Psoas muscle (tissue), 8 donors: ENCODE data around the gene KHDC4. TPM values are rescaled to one million over a fixed set of nuclear protein-coding genes. Genes with fewer than 3 reads are reported as not detected.

Source experiments
- ATAC-seq, 4 donors: fragments of 200-7000 bp; cut with Tn5 transposase; one replicate each; pipeline ENCODE4 v1.9.1; 2020; ENCODE audit warnings: moderate library complexity in 3 of 4, mild to moderate bottlenecking in 2 of 4
- DNase-seq, 2 donors: peaks; one replicate each; pipeline ENCODE4 v3.0.0-alpha.2; 2020
- H3K27ac ChIP-seq: fragments of 200-600 bp; one replicate; pipeline ENCODE4 v1.8.0; 2022
- H3K27me3 ChIP-seq, 3 donors: fragments of 200-600 bp in 1 of 3; one replicate each; pipeline versions ENCODE4 v1.6.1 to v1.8.0; 2013 to 2022; ENCODE audit warnings: low read length in 2 of 3, mild to moderate bottlenecking in 2 of 3, moderate library complexity in 1 of 3; ENCODE audit not compliant: insufficient read depth in 3 of 3
- H3K36me3 ChIP-seq, 2 donors: fragments of 200-600 bp in 1 of 2; one replicate each; pipeline versions ENCODE4 v1.6.1 to v1.8.0; 2013 to 2022; ENCODE audit warnings: low read depth in 1 of 2, mild to moderate bottlenecking in 1 of 2, moderate library complexity in 1 of 2; ENCODE audit not compliant: insufficient read depth in 1 of 2
- H3K4me1 ChIP-seq: fragments of 200-600 bp; one replicate; pipeline ENCODE4 v1.8.0; 2022
- H3K4me3 ChIP-seq: fragments of 200-600 bp; one replicate; pipeline ENCODE4 v1.8.0; 2022; ENCODE audit warnings: mild to moderate bottlenecking
- H3K9me3 ChIP-seq: fragments of 200-600 bp; one replicate; pipeline ENCODE4 v1.8.0; 2022
- CTCF ChIP-seq: fragments of 200-600 bp; IDR thresholded peaks from one replicate; pipeline ENCODE4 v1.8.0; 2022; ENCODE audit warnings: antibody characterized with exemption
- WGBS, 3 donors: extraction: QIAGEN DNeasy Blood & Tissue Kit; methylation state at CpG; one replicate each; pipeline versions ENCODE4 v1.1.6 to v1.1.7; 2013; 5-methylcytosine and 5-hydroxymethylcytosine counted together
- intact Hi-C, 2 donors: fragments of 100-400 bp; cut with DNase I; formaldehyde crosslinking; loops; one replicate each; pipeline versions ENCODE4 v1.11.0 to v1.14.2; 2022
- long read RNA-seq, 2 donors: library from polyadenylated mRNA; unstranded; transcript quantifications; one replicate each; pipeline ENCODE4 v2.0.0, GENCODE V29; 2021
- polyA plus RNA-seq, 3 donors: library from polyadenylated mRNA; stranded (reverse); fragments of 200-250 nt; gene quantifications; one replicate each; pipeline ENCODE4 v1.2.3, GENCODE V29; 2013
- total RNA-seq, 4 donors: library from RNA; stranded (reverse); fragmentation: NEBNext Ultra II Directional in 2 of 4; extraction: Animal tissue kit (Norgen Biotek cat#: 25700) in 2 of 4; gene quantifications; one replicate each; pipeline versions ENCODE4 v1.2.1 to v1.2.4, GENCODE V29; 2021 to 2023
- donor health status: healthy with polysubstance abuse.
- donor health status: DM: no; HTN: no; CAD: no; lungs with moderate emphysema.
- donor health status: Bipolar disorder and iron deficiency.
- donor health status: healthy.
- donor health status: DM: yes; HTN: yes; CAD: no.
- donor health status: DM: no; HTN: no; CAD: no.
- donor health status: DM: no; HTN: no; CAD: no.
- donor health status: DM: yes; HTN: yes; CAD: no.

KHDC4 gene
- 10 to 100 TPM; 16.4 to 26.1 (median 23.1) TPM for total RNA-seq
- polyA plus RNA-seq = 10 to 100 TPM; 11.0 to 33.1 (median 11.2) TPM
- long read RNA-seq, donor 1, partial matches to known transcripts = 1 of 7 reads
- long read RNA-seq, donor 1, other reads (novel, unspliced or antisense) = 1 of 7 reads
- long read RNA-seq, donor 2, full-length matches to known transcripts = 4 of 15 reads
- long read RNA-seq, donor 2, partial matches to known transcripts = 8 of 15 reads
- long read RNA-seq, donor 2, other reads (novel, unspliced or antisense) = 3 of 15 reads

GRCh38 chr1:155934097-155934935 lies at the start of gene KHDC4:
TSS of gene KHDC4 (minus strand) at chr1:155934413. CDS start at chr1:155934373, 40 bp downstream.
- peaks cover 4 to 44% of the 10 kb centered on the region in 2 donors for H3K36me3 ChIP-seq
- no peak for TF ChIP-seq CTCF
- no peaks in the 10 kb centered on the region for H3K27me3 ChIP-seq
- H3K4me3 ChIP-seq = peak within 1 kb of the TSS; percentile 83
- intact Hi-C loops = no loop called here
- H3K4me1 ChIP-seq = peaks cover 36% of the 10 kb centered on the region
- no peaks in the 10 kb centered on the region for H3K9me3 ChIP-seq
- ATAC-seq (peak; percentile 96 to 97 (median 96)), DNase-seq (peak; percentile 94 to 97)
- H3K27ac ChIP-seq = peak within 1 kb of the TSS; percentile 97
- 1% methylated on average over 50 of the region's 50 CpGs for WGBS, 3 donors

DNA sequence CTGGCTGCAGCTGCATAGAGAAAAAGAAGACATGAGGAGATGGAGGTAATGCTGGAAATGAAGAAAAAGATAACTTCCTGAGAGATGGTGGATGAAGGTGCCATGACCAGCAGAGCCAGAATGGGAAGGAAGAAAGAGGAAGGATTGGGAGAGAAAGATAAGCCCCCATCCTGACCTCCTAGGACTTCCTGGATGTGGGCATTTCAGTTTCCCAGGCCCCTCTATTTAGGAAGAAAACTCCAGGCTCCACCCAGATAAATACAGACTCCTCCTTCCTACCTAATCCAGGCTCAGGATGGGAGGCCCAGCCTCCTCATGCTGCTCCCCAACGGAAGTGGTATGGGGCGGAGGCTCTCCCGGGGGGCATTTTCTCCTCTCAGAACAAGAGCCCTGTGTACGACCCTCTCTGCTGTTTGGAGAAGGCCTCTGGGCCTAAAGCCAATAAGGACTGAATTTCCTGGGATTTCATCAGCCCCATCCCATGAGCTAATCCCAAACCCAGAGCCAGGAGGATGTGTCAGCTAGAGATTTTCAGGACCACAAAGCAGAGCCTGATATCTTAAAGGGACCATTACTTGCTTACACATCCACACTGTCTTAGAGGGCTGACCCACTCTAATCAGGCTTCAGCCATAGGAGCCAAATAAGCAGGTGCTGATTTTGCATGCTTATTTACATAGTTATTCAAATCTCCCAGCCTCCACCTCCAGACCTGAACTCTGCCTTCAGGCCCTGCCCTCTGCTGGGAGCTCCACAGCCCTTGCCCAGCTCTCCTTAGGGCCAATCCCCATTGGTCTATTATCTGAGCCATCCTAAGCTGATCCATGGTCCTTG lies 49.2 kb upstream of the KHDC4 start:
- peak in 3 of 4 donors; percentile 16 to 50 (median 31) for ATAC-seq
- 29 to 58% (median 34%) methylated on average over 4 of the region's 4 CpGs for WGBS, 3 donors
- H3K9me3 ChIP-seq = no peaks in the 10 kb centered on the region
- H3K27ac ChIP-seq = peak overlapping the region; percentile 89
- peaks cover 41% of the 10 kb centered on the region for H3K4me1 ChIP-seq
- intact Hi-C loops = no loop called here
- no peaks in the 10 kb centered on the region for H3K27me3 ChIP-seq
- TF ChIP-seq CTCF = no peak
- H3K4me3 ChIP-seq = peak overlapping the region; percentile 88
- peak; percentile 76 to 86 for DNase-seq
- H3K36me3 ChIP-seq = no peaks in the 10 kb centered on the region

DNA sequence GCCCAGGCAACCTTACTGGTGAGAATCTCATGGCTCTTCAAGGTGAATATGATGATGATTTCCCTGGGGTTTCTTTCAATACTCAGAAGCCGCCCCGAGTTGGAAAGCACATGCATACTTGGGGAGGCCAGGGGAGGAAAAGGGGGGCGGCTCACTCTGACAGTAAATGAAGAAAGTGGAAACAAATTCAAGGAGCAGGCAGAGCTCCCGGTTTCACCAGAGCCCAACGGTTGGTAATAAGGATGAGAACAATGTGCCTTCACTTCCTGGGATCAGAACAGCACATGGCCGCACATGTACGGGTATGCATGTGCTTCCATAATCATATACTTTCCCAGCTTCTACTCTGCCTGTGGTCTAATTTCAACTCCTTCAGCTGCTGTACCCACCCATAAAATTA lies 47.9 kb upstream of the KHDC4 start:
- Histone ChIP-seq H3K9me3 (no peaks in the 10 kb centered on the region), H3K4me1 (peaks cover 42% of the 10 kb centered on the region), H3K4me3 (peak overlapping the region; percentile 88), H3K27ac (peak overlapping the region; percentile 89), H3K27me3 (no peaks in the 10 kb centered on the region), H3K36me3 (no peaks in the 10 kb centered on the region)
- intact Hi-C loops = no loop called here
- no peak for TF ChIP-seq CTCF
- DNase-seq (no peak), ATAC-seq (no peak)
- 37 to 59% (median 49%) methylated on average over 7 of the region's 7 CpGs for WGBS, 3 donors

- Histone ChIP-seq H3K36me3 (no peaks in the 10 kb centered on the region), H3K27ac (peak overlapping the region; percentile 89), H3K27me3 (no peaks in the 10 kb centered on the region), H3K4me1 (peaks cover 46% of the 10 kb centered on the region), H3K4me3 (peak overlapping the region; percentile 88), H3K9me3 (no peaks in the 10 kb centered on the region)
- ATAC-seq (peak in 2 of 4 donors; percentile 12 to 13), DNase-seq (peak in 1 of 2 donors; percentile 52)
- no peak for TF ChIP-seq CTCF
- intact Hi-C loops = no loop called here
- WGBS, 3 donors = 54 to 60% (median 59%) methylated on average over 6 of the region's 6 CpGs
Observed at GRCh38 chr1:155981266-155982088, 47.3 kb upstream of the KHDC4 start.
